ENCODE results near the gene CHIA. TPM values are rescaled to one million over a fixed set of nuclear protein-coding genes. Genes with fewer than 3 reads are reported as not detected.
"Not testable (repeated sequence)": the region's sequence is repeated elsewhere in the genome, so short reads cannot be mapped to it uniquely, and the experiment has no call there.

CHIA gene
- total RNA-seq, 2 donors from 2014 or later: not detected

GRCh38 chr1:111332190-111332589 is 41.5 kb downstream of the CHIA start:
- Histone ChIP-seq H3K4me1 (no peaks in the 10 kb centered on the region), H3K9ac (ENCODE audit: low read depth in 2 of 2, low read length in 2 of 2) (no peak overlapping the region), H3K4me3 (no peak overlapping the region), H3K27ac (no peak overlapping the region), H3K9me3 (no peaks in the 10 kb centered on the region), H3K27me3 (no peaks in the 10 kb centered on the region), H3K36me3 (no peaks in the 10 kb centered on the region)
- no peak for DNase-seq
- intact Hi-C loops (cut with DNase I): no loop called here
- TF ChIP-seq CTCF (IDR thresholded peaks at IDR 0.05): no peak

GRCh38 chr1:111334169-111334568 is 43.5 kb downstream of the CHIA start:
- no peak overlapping the region for H3K4me3 ChIP-seq
- H3K27ac ChIP-seq: no peak overlapping the region
- no peaks in the 10 kb centered on the region for H3K9me3 ChIP-seq
- H3K9ac ChIP-seq (ENCODE audit: low read depth in 2 of 2, low read length in 2 of 2): no peak overlapping the region
- DNase-seq: no peak
- no peaks in the 10 kb centered on the region for H3K27me3 ChIP-seq
- intact Hi-C loops (cut with DNase I): no loop called here
- H3K36me3 ChIP-seq: no peaks in the 10 kb centered on the region
- no peaks in the 10 kb centered on the region for H3K4me1 ChIP-seq
- TF ChIP-seq CTCF (IDR thresholded peaks at IDR 0.05): no peak

GRCh38 chr1:111335214-111335877 is 44.7 kb downstream of the CHIA start:
- H3K36me3 ChIP-seq; intact Hi-C loops (cut with DNase I); H3K27me3 ChIP-seq: not testable (repeated sequence)

GRCh38 chr1:111338849-111339248 is 48.2 kb downstream of the CHIA start:
- H3K27me3 ChIP-seq; H3K9me3 ChIP-seq; DNase-seq; intact Hi-C loops (cut with DNase I); H3K36me3 ChIP-seq; H3K4me3 ChIP-seq; H3K4me1 ChIP-seq; H3K9ac ChIP-seq (ENCODE audit: low read depth in 2 of 2, low read length in 2 of 2); H3K27ac ChIP-seq: not testable (repeated sequence)

More at GRCh38 chr1:111335214-111335877, 44.7 kb downstream of the CHIA start:
- not testable (repeated sequence) for H3K9ac ChIP-seq (ENCODE audit: low read depth in 2 of 2, low read length in 2 of 2); H3K4me1 ChIP-seq; H3K27ac ChIP-seq; DNase-seq; H3K4me3 ChIP-seq; H3K9me3 ChIP-seq

GRCh38 chr1:111346089-111346885 is 55.6 kb downstream of the CHIA start:
- Histone ChIP-seq H3K9me3 (no peaks in the 10 kb centered on the region), H3K27ac (peak overlapping the region; percentile 12), H3K4me1 (no peaks in the 10 kb centered on the region), H3K27me3 (no peaks in the 10 kb centered on the region), H3K9ac (ENCODE audit: low read depth in 2 of 2, low read length in 2 of 2) (peak overlapping the region; percentile 54 to 62), H3K36me3 (no peaks in the 10 kb centered on the region), H3K4me3 (peak overlapping the region; percentile 52)
- peak; percentile 84 for DNase-seq
- TF ChIP-seq CTCF (IDR thresholded peaks at IDR 0.05): no peak
- intact Hi-C loops (cut with DNase I): no loop called here

- Histone ChIP-seq H3K4me1 (no peaks in the 10 kb centered on the region), H3K4me3 (no peak overlapping the region), H3K9me3 (no peaks in the 10 kb centered on the region), H3K27ac (no peak overlapping the region), H3K27me3 (no peaks in the 10 kb centered on the region), H3K9ac (ENCODE audit: low read depth in 2 of 2, low read length in 2 of 2) (peak overlapping the region in 1 of 2 donors; percentile 62), H3K36me3 (no peaks in the 10 kb centered on the region)
- no peak for DNase-seq
- no peak for TF ChIP-seq CTCF (IDR thresholded peaks at IDR 0.05)
- intact Hi-C loops (cut with DNase I): no loop called here
Measured at GRCh38 chr1:111347026-111347425, 56.4 kb downstream of the CHIA start.
